GM18499 (cell line): ENCODE results near the gene TBC1D8.
"Not testable (repeated sequence)": the region's sequence is repeated elsewhere in the genome, so short reads cannot be mapped to it uniquely, and the experiment has no call there.

Source experiments
- ATAC-seq: cut with Tn5 transposase; IDR thresholded peaks from one replicate; pipeline ENCODE4 v1.9.1; 2021; ENCODE audit warnings: moderate number of reproducible peaks; ENCODE audit not compliant: insufficient read depth, unreplicated experiment

Gene TBC1D8

GRCh38 chr2:101081375-101081907 lies 69.7 kb downstream of the TBC1D8 start:
- ATAC-seq: no peak

GRCh38 chr2:101080211-101081068 lies 70.7 kb downstream of the TBC1D8 start:
- no peak for ATAC-seq

- ATAC-seq: no peak
Observed at GRCh38 chr2:101076581-101076980, 74.6 kb downstream of the TBC1D8 start.

GRCh38 chr2:101064868-101065549 lies 86.2 kb downstream of the TBC1D8 start:
- no peak for ATAC-seq

GRCh38 chr2:101064505-101064867 lies 86.7 kb downstream of the TBC1D8 start:
- ATAC-seq: no peak

GRCh38 chr2:101064125-101064502 lies 87.1 kb downstream of the TBC1D8 start:
- no peak for ATAC-seq

GRCh38 chr2:101063352-101064124 lies 87.6 kb downstream of the TBC1D8 start:
- no peak for ATAC-seq

GRCh38 chr2:101058386-101058785 lies 92.8 kb downstream of the TBC1D8 start:
- ATAC-seq: no peak

GRCh38 chr2:101057051-101057933 lies 93.9 kb downstream of the TBC1D8 start:
- ATAC-seq: no peak

- ATAC-seq: no peak
Observed at GRCh38 chr2:101053117-101053516, 98.1 kb downstream of the TBC1D8 start.

GRCh38 chr2:101052147-101052546 lies 99.0 kb downstream of the TBC1D8 start:
- no peak for ATAC-seq

GRCh38 chr2:101050886-101051285 lies 100.3 kb downstream of the TBC1D8 start:
- ATAC-seq: not testable (repeated sequence)

- no peak for ATAC-seq
Observed at GRCh38 chr2:101048756-101049155, 102.4 kb downstream of the TBC1D8 start.

GRCh38 chr2:101047774-101048173 lies 103.4 kb downstream of the TBC1D8 start:
- no peak for ATAC-seq

- ATAC-seq: no peak
Observed at GRCh38 chr2:101047075-101047766, 104.0 kb downstream of the TBC1D8 start.

GRCh38 chr2:101045330-101045729 lies 105.9 kb downstream of the TBC1D8 start:
- ATAC-seq: no peak

GRCh38 chr2:101041413-101041812 lies 109.8 kb downstream of the TBC1D8 start:
- no peak for ATAC-seq

GRCh38 chr2:101040761-101041160 lies 110.4 kb downstream of the TBC1D8 start:
- no peak for ATAC-seq

GRCh38 chr2:101040072-101040471 lies 111.1 kb downstream of the TBC1D8 start:
- no peak for ATAC-seq
